Stimulated activated CD8-positive, alpha-beta memory T cell treated with anti-CD3 and anti-CD28 coated beads, Interleukin-7, amount 100 ng/mL, for 4 hours (primary cell): ENCODE measurements around the gene HOXA3.

Experiments used
- DNase-seq, 2 donors: peaks; one replicate each; pipeline ENCODE4 v3.0.0-alpha.2; 2020; ENCODE audit warnings: low read depth in 2 of 2

Gene HOXA3

GRCh38 chr7:27155816-27156507 is 3.6 kb upstream of the HOXA3 start:
- no peak for DNase-seq

GRCh38 chr7:27154901-27155815 is 2.8 kb upstream of the HOXA3 start:
- peak; percentile 28 to 50 for DNase-seq

- no peak for DNase-seq
These were observed 2.0 kb upstream of the HOXA3 start for GRCh38 chr7:27154369-27154768.

GRCh38 chr7:27153526-27153925 is 1.1 kb upstream of the HOXA3 start:
- no peak for DNase-seq

- DNase-seq = no peak
These were observed 546 bp upstream of the HOXA3 start for GRCh38 chr7:27152816-27153442.

GRCh38 chr7:27151341-27151930 is 947 bp downstream of the HOXA3 start:
- no peak for DNase-seq

GRCh38 chr7:27150568-27151340 is 1.6 kb downstream of the HOXA3 start:
- DNase-seq = peak; percentile 21 to 42

GRCh38 chr7:27149842-27150567 is 2.4 kb downstream of the HOXA3 start:
- DNase-seq = no peak

GRCh38 chr7:27148756-27149641 is 3.4 kb downstream of the HOXA3 start:
- DNase-seq = no peak

GRCh38 chr7:27148031-27148755 is 4.2 kb downstream of the HOXA3 start:
- DNase-seq = no peak

GRCh38 chr7:27147199-27148030 is 5.0 kb downstream of the HOXA3 start, which contains the start of gene HOXA6:
HOXA6 (minus strand) TSS chr7:27147774; CDS start chr7:27147749, 25 bp downstream.
- DNase-seq = no peak

- no peak for DNase-seq
These were observed 5.7 kb downstream of the HOXA3 start for GRCh38 chr7:27146491-27147198.

GRCh38 chr7:27145914-27146412 is 6.4 kb downstream of the HOXA3 start:
- DNase-seq = no peak

GRCh38 chr7:27145165-27145913 is 7.0 kb downstream of the HOXA3 start:
- no peak for DNase-seq

- DNase-seq = no peak
These were observed 7.6 kb downstream of the HOXA3 start for GRCh38 chr7:27144781-27145164.
